ENCODE results near the gene MIA.
"Not testable (repeated sequence)": the region's sequence is repeated elsewhere in the genome, so short reads cannot be mapped to it uniquely, and the experiment has no call there.

DNA sequence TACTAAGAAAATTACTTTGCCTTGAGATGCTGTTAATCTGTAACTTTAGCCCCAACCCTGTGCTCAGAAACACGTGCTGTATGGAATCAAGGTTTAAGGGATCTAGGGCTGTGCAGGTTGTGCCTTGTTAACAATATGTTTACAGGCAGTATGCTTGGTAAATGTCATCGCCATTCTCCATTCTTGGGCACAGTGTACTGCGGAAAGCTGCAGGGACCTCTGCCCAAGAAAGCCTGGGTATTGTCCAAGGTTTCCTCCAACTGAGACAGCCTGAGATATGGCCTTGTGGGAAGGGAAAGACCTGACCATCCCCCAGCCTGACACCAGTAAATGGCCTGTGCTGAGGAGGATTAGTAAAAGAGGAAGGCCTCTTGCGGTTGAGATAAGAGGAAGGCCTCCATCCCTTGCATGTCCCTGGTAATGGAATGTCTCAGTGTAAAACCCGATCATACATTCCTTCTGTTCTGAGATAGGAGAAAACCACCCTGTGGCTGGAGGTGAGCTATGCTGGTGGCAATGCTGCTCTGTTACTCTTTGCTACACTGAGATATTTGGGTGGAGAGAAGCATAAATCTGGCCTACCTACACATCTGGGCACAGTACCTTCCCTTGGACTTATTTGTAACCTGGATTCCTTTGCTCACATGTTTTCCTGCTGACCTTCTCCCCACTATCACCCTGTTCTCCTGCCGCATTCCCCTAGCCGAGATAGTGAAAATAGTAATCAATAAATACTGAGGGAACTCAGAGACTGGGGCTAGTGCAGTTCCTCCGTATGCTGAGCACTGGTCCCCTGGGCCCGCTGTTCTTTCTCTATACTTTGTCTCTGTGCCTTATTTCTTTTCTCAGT, 47.6 kb downstream of the MIA start:
- TF ChIP-seq, protein P1, sequence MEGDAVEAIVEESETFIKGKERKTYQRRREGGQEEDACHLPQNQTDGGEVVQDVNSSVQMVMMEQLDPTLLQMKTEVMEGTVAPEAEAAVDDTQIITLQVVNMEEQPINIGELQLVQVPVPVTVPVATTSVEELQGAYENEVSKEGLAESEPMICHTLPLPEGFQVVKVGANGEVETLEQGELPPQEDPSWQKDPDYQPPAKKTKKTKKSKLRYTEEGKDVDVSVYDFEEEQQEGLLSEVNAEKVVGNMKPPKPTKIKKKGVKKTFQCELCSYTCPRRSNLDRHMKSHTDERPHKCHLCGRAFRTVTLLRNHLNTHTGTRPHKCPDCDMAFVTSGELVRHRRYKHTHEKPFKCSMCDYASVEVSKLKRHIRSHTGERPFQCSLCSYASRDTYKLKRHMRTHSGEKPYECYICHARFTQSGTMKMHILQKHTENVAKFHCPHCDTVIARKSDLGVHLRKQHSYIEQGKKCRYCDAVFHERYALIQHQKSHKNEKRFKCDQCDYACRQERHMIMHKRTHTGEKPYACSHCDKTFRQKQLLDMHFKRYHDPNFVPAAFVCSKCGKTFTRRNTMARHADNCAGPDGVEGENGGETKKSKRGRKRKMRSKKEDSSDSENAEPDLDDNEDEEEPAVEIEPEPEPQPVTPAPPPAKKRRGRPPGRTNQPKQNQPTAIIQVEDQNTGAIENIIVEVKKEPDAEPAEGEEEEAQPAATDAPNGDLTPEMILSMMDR (IDR thresholded peaks at IDR 0.05; ENCODE audit: insufficient read depth, low read length) = not testable (repeated sequence)
- TF ChIP-seq POLR2AphosphoS5 (IDR thresholded peaks at IDR 0.05; ENCODE audit: low read depth) = peak; percentile 63

Measured in HL-60 (cell line).